ENCODE data around the gene FOXP1. TPM values are rescaled to one million over a fixed set of nuclear protein-coding genes. Genes with fewer than 3 reads are reported as not detected.

FOXP1 gene
- total RNA-seq, 1 experiment from 2014 or later, result 334 TPM

- H3K9me2 ChIP-seq (replicated peaks; ENCODE audit: insufficient read depth, low read length), result no peaks in the 10 kb centered on the region
- 0 out of 2 replicates have a peak overlapping the region, but pooled peaks have one; percentile 3 for H3K4me3 ChIP-seq (ENCODE audit: low read length)
- H3K36me3 ChIP-seq (ENCODE audit: insufficient read depth, low read length), result 0 out of 2 replicates have a peak, but pooled peaks cover 6% of the 10 kb centered on the region
- no peaks in the 10 kb centered on the region for H3K9me3 ChIP-seq (ENCODE audit: low read length)
- H3K9ac ChIP-seq (ENCODE audit: low read length), result peak overlapping the region; percentile 31; the same call in 1 of the 2 replicates
- peaks cover 98% of the 10 kb centered on the region for H3K4me1 ChIP-seq (ENCODE audit: low read length)
- peak overlapping the region; percentile 34 for H3K4me2 ChIP-seq (ENCODE audit: low read depth, low read length, poor library complexity, severe bottlenecking)
- H2AFZ ChIP-seq (ENCODE audit: low read length), result no peak overlapping the region
- DNase-seq, result peak; percentile 80
- H3K79me2 ChIP-seq (ENCODE audit: low read length), result peaks cover 90% of the 10 kb centered on the region
- H4K20me1 ChIP-seq (ENCODE audit: insufficient read depth, low read depth, low read length), result no peaks in the 10 kb centered on the region
- H3K27ac ChIP-seq (ENCODE audit: low read length), result peak overlapping the region; percentile 98
- no peaks in the 10 kb centered on the region for H3K27me3 ChIP-seq (ENCODE audit: low read length)
These were observed 157.9 kb downstream of the FOXP1 start for GRCh38 chr3:71425491-71426071.

- H3K27me3 ChIP-seq (ENCODE audit: low read length), result no peaks in the 10 kb centered on the region
- H3K4me3 ChIP-seq (ENCODE audit: low read length), result peak overlapping the region; percentile 60; the same call in 1 of the 2 replicates
- H3K9ac ChIP-seq (ENCODE audit: low read length), result peak overlapping the region; percentile 76
- no peaks in the 10 kb centered on the region for H4K20me1 ChIP-seq (ENCODE audit: insufficient read depth, low read depth, low read length)
- peak; percentile 75 for DNase-seq
- H3K27ac ChIP-seq (ENCODE audit: low read length), result peak overlapping the region; percentile 98
- H3K9me2 ChIP-seq (replicated peaks; ENCODE audit: insufficient read depth, low read length), result no peaks in the 10 kb centered on the region
- peaks cover 100% of the 10 kb centered on the region for H3K4me1 ChIP-seq (ENCODE audit: low read length)
- H2AFZ ChIP-seq (ENCODE audit: low read length), result no peak overlapping the region
- H3K36me3 ChIP-seq (ENCODE audit: insufficient read depth, low read length), result 0 out of 2 replicates have a peak, but pooled peaks cover 6% of the 10 kb centered on the region
- peak overlapping the region; percentile 88 for H3K4me2 ChIP-seq (ENCODE audit: low read depth, low read length, poor library complexity, severe bottlenecking)
- no peaks in the 10 kb centered on the region for H3K9me3 ChIP-seq (ENCODE audit: low read length)
- peaks cover 89% of the 10 kb centered on the region for H3K79me2 ChIP-seq (ENCODE audit: low read length)
These were observed 160.2 kb downstream of the FOXP1 start for GRCh38 chr3:71423151-71423906.

- Histone ChIP-seq H3K4me2 (ENCODE audit: low read depth, low read length, poor library complexity, severe bottlenecking) (peak overlapping the region; percentile 88), H3K9ac (ENCODE audit: low read length) (peak overlapping the region; percentile 76), H4K20me1 (ENCODE audit: insufficient read depth, low read depth, low read length) (no peaks in the 10 kb centered on the region), H2AFZ (ENCODE audit: low read length) (no peak overlapping the region), H3K79me2 (ENCODE audit: low read length) (peaks cover 89% of the 10 kb centered on the region), H3K4me1 (ENCODE audit: low read length) (peaks cover 100% of the 10 kb centered on the region), H3K9me3 (ENCODE audit: low read length) (no peaks in the 10 kb centered on the region), H3K9me2 (replicated peaks; ENCODE audit: insufficient read depth, low read length) (no peaks in the 10 kb centered on the region), H3K4me3 (ENCODE audit: low read length) (peak overlapping the region; percentile 60), H3K27ac (ENCODE audit: low read length) (peak overlapping the region; percentile 98), H3K36me3 (ENCODE audit: insufficient read depth, low read length) (0 out of 2 replicates have a peak, but pooled peaks cover 6% of the 10 kb centered on the region), H3K27me3 (ENCODE audit: low read length) (no peaks in the 10 kb centered on the region)
- peak; percentile 89 for DNase-seq
These were observed 161.5 kb downstream of the FOXP1 start for GRCh38 chr3:71421820-71422566.

GRCh38 chr3:71421475-71421819 lies 162.1 kb downstream of the FOXP1 start:
- 0 out of 2 replicates have a peak, but pooled peaks cover 6% of the 10 kb centered on the region for H3K36me3 ChIP-seq (ENCODE audit: insufficient read depth, low read length)
- no peaks in the 10 kb centered on the region for H3K9me2 ChIP-seq (replicated peaks; ENCODE audit: insufficient read depth, low read length)
- H3K4me1 ChIP-seq (ENCODE audit: low read length), result peaks cover 100% of the 10 kb centered on the region
- H3K9ac ChIP-seq (ENCODE audit: low read length), result peak overlapping the region; percentile 76
- no peaks in the 10 kb centered on the region for H3K9me3 ChIP-seq (ENCODE audit: low read length)
- peak; percentile 93 for DNase-seq
- H3K4me3 ChIP-seq (ENCODE audit: low read length), result peak overlapping the region; percentile 60
- H2AFZ ChIP-seq (ENCODE audit: low read length), result no peak overlapping the region
- no peaks in the 10 kb centered on the region for H4K20me1 ChIP-seq (ENCODE audit: insufficient read depth, low read depth, low read length)
- peaks cover 91% of the 10 kb centered on the region for H3K79me2 ChIP-seq (ENCODE audit: low read length)
- H3K27ac ChIP-seq (ENCODE audit: low read length), result peak overlapping the region; percentile 98
- H3K27me3 ChIP-seq (ENCODE audit: low read length), result no peaks in the 10 kb centered on the region
- H3K4me2 ChIP-seq (ENCODE audit: low read depth, low read length, poor library complexity, severe bottlenecking), result peak overlapping the region; percentile 88

GRCh38 chr3:71419369-71419768 lies 164.2 kb downstream of the FOXP1 start:
- Histone ChIP-seq H3K36me3 (ENCODE audit: insufficient read depth, low read length) (0 out of 2 replicates have a peak, but pooled peaks cover 1% of the 10 kb centered on the region), H3K9me2 (replicated peaks; ENCODE audit: insufficient read depth, low read length) (no peaks in the 10 kb centered on the region), H2AFZ (ENCODE audit: low read length) (no peak overlapping the region), H4K20me1 (ENCODE audit: insufficient read depth, low read depth, low read length) (no peaks in the 10 kb centered on the region), H3K9me3 (ENCODE audit: low read length) (no peaks in the 10 kb centered on the region), H3K79me2 (ENCODE audit: low read length) (peaks cover 91% of the 10 kb centered on the region), H3K4me3 (ENCODE audit: low read length) (no peak overlapping the region), H3K27me3 (ENCODE audit: low read length) (no peaks in the 10 kb centered on the region), H3K4me2 (ENCODE audit: low read depth, low read length, poor library complexity, severe bottlenecking) (peak overlapping the region; percentile 88), H3K27ac (ENCODE audit: low read length) (peak overlapping the region; percentile 98), H3K4me1 (ENCODE audit: low read length) (peaks cover 100% of the 10 kb centered on the region), H3K9ac (ENCODE audit: low read length) (no peak overlapping the region)
- DNase-seq, result peak; percentile 74

- Histone ChIP-seq H3K4me3 (ENCODE audit: low read length) (no peak overlapping the region), H3K9me3 (ENCODE audit: low read length) (no peaks in the 10 kb centered on the region), H3K4me1 (ENCODE audit: low read length) (peaks cover 97% of the 10 kb centered on the region), H3K79me2 (ENCODE audit: low read length) (peaks cover 91% of the 10 kb centered on the region), H3K9me2 (replicated peaks; ENCODE audit: insufficient read depth, low read length) (no peaks in the 10 kb centered on the region), H3K36me3 (ENCODE audit: insufficient read depth, low read length) (no peaks in the 10 kb centered on the region), H2AFZ (ENCODE audit: low read length) (no peak overlapping the region), H3K9ac (ENCODE audit: low read length) (peak overlapping the region; percentile 3), H4K20me1 (ENCODE audit: insufficient read depth, low read depth, low read length) (no peaks in the 10 kb centered on the region), H3K4me2 (ENCODE audit: low read depth, low read length, poor library complexity, severe bottlenecking) (peak overlapping the region; percentile 88), H3K27me3 (ENCODE audit: low read length) (no peaks in the 10 kb centered on the region), H3K27ac (ENCODE audit: low read length) (peak overlapping the region; percentile 98)
- DNase-seq, result no peak
These were observed 165.7 kb downstream of the FOXP1 start for GRCh38 chr3:71417791-71418190.

GRCh38 chr3:71416876-71417275 lies 166.7 kb downstream of the FOXP1 start:
- Histone ChIP-seq H3K36me3 (ENCODE audit: insufficient read depth, low read length) (no peaks in the 10 kb centered on the region), H3K27ac (ENCODE audit: low read length) (peak overlapping the region; percentile 98), H3K79me2 (ENCODE audit: low read length) (peaks cover 92% of the 10 kb centered on the region), H2AFZ (ENCODE audit: low read length) (no peak overlapping the region), H3K27me3 (ENCODE audit: low read length) (no peaks in the 10 kb centered on the region), H3K4me2 (ENCODE audit: low read depth, low read length, poor library complexity, severe bottlenecking) (peak overlapping the region; percentile 88), H3K4me1 (ENCODE audit: low read length) (peaks cover 97% of the 10 kb centered on the region), H3K9me3 (ENCODE audit: low read length) (no peaks in the 10 kb centered on the region), H4K20me1 (ENCODE audit: insufficient read depth, low read depth, low read length) (no peaks in the 10 kb centered on the region), H3K9ac (ENCODE audit: low read length) (no peak overlapping the region), H3K9me2 (replicated peaks; ENCODE audit: insufficient read depth, low read length) (no peaks in the 10 kb centered on the region), H3K4me3 (ENCODE audit: low read length) (no peak overlapping the region)
- DNase-seq, result peak; percentile 87

GRCh38 chr3:71415681-71416122 lies 167.8 kb downstream of the FOXP1 start:
- peaks cover 96% of the 10 kb centered on the region for H3K4me1 ChIP-seq (ENCODE audit: low read length)

More at GRCh38 chr3:71415681-71416122, 167.8 kb downstream of the FOXP1 start:
- DNase-seq, result no peak
- no peaks in the 10 kb centered on the region for H3K36me3 ChIP-seq (ENCODE audit: insufficient read depth, low read length)
- peaks cover 95% of the 10 kb centered on the region for H3K79me2 ChIP-seq (ENCODE audit: low read length)
- peak overlapping the region; percentile 98 for H3K27ac ChIP-seq (ENCODE audit: low read length)
- no peaks in the 10 kb centered on the region for H3K27me3 ChIP-seq (ENCODE audit: low read length)
- H3K4me2 ChIP-seq (ENCODE audit: low read depth, low read length, poor library complexity, severe bottlenecking), result peak overlapping the region; percentile 13
- H3K9me2 ChIP-seq (replicated peaks; ENCODE audit: insufficient read depth, low read length), result no peaks in the 10 kb centered on the region
- H3K4me3 ChIP-seq (ENCODE audit: low read length), result no peak overlapping the region
- no peak overlapping the region for H2AFZ ChIP-seq (ENCODE audit: low read length)
- H3K9ac ChIP-seq (ENCODE audit: low read length), result no peak overlapping the region
- H4K20me1 ChIP-seq (ENCODE audit: insufficient read depth, low read depth, low read length), result no peaks in the 10 kb centered on the region
- no peaks in the 10 kb centered on the region for H3K9me3 ChIP-seq (ENCODE audit: low read length)
